HUDEP-2 (cell line): ENCODE measurements around the gene MUC20.
"Not testable (repeated sequence)": the region's sequence is repeated elsewhere in the genome, so short reads cannot be mapped to it uniquely, and the experiment has no call there.

Experiments
- DNase-seq, 76 experiments: peaks; one replicate each; lab custom pipeline; 2025; ENCODE audit not compliant: unreplicated experiment in 76 of 76; lab: John Stamatoyannopoulos, UW

The MUC20 gene

DNA sequence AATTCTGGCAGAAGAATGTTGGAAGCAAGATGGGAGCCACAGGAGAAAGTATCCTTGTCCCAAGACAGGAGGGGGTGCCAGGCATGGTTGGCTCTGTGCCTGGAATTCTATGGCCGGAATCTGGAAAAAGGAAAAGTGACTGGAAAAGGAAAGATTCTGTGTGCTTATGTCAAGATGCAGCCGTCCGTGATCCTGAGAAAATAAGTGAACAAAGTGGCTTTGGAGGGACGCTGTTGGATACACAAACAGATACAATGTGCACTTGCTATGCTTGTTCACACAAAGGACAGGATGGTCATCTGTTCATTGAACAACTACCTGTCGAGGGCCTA lies 28.5 kb upstream of the MUC20 start:
- DNase-seq, result no peak

DNA sequence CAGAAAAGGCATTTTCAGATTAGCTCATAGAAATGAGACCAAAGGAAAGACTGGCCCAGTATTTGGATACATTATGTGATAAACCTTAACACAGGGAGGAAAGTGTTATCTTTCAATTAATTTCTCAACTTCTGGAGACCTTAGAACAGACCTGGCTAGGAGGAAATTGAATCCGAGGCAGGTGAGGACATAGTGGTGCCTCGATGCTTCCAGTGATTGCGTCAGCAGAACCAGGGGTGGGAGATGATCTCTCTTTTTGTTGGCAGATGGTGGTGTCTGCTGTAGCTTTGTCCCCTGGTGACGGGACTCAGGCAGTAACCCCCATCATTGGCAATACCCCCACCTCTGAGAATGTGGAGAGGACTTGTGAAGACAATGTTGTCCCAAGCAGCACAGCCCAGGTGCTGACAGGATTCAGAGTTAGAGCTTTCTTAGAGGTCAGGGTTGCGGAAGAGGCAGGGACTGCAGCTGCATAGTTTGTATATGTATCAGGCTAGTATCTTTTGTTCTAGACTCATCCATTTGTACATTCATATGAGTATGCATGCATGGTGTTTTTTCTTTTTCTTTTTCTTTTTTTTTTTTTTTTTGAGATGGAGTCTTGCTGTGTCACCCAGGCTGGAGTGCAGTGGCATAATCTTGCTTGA lies 27.9 kb upstream of the MUC20 start:
- no peak for DNase-seq

DNA sequence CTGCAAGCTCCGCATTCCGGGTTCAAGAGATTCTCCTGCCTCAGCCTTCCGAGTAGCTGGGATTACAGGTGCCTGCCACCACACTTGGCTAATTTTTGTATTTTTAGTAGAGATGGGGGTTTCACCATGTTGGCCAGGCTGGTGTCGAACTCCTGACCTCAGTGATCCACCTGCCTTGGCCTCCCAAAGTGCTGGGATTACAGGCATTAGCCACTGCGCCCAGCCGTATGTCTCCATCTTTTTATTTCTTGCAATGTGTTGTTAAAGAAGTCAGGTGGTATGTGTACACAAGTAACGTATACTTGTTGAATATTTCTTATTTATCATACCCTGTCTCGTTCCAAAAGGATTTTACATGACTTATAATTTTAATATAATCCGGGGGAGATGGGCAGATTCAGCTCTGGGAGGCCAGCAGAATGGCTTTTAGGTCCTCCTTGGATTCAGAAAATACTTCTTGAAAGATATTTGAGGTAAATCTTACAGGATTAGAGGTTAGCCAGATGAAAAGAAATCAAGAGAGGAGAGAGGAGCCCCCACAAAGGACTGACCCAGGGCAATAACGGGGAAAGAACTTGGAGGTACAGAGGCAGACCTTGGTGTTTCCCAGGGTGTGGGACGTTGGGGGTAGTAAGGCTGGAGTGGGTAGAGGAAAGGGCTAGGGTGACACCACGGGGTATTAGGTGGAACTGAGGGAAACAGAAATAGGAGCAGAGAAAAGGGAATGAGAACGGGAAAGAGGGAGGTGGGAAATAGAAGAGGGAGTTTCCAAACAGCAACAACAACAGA lies 27.2 kb upstream of the MUC20 start:
- no peak for DNase-seq

DNA sequence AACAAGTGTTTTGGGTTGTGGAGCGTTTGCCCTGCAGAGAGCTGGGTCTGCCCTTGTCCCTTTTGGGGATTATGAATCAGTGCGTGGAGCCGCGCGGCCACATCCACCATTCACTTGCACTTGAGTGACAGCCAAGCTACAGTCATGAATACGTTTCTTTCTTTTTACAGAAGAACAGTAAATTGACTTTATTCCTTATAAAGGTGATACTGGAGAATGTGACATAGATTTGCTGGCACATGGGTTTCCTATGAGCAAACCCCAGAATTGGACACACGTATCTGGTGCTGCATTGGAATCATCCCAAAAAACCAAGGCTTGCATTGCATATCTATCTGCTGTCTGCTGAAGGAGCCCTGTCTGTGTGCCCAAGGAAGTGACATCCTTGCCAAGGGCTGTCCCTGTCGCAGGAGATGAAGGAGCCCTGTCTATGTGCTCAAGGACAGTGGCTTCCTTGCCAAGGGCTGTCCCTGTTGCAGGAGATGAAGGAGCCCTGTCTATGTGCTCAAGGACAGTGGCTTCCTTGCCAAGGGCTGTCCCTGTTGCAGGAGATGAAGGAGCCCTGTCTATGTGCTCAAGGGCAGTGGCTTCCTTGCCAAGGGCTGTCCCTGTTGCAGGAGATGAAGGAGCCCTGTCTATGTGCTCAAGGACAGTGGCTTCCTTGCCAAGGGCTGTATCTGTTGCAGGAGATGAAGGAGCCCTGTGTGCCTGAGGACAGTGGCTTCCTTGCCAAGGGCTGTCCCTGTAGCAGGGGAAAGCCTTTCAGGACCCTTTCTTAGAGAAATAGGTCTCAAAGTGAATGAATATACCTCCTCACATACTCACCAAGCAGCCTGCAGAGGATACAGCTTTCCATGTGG lies 26.3 kb upstream of the MUC20 start:
- not testable (repeated sequence) for DNase-seq

DNA sequence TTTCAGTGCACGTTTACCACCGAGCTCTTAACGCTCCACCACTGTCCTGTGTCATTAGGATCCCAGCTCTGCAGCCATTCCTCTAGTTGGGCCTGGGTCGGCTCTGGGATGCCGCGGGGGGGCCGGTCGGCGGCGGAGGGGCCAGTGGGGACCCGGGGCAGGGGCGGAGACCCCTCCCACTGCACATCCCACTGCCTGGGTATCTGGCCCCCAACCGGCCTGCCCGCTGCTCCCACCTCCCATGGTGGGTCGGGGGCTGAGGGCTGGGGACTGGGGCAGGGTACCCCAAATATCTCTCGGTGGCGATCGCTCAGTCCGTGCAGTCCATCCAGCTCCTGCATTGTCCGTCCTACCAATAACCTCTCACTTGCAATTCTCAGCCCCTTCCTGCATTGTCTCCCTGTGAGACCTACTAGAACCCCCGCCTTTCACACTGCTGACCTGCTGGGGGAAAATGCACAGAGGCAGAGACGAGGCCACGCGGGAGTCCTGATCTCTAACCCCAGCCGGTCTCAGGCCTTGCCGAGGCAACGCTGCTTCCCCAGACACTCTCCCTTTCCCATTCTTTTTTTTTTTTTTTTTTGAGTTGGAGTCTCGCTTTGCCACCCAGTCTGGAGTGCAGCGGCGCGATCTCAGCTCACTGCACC lies 24.0 kb upstream of the MUC20 start:
- no peak for DNase-seq

DNA sequence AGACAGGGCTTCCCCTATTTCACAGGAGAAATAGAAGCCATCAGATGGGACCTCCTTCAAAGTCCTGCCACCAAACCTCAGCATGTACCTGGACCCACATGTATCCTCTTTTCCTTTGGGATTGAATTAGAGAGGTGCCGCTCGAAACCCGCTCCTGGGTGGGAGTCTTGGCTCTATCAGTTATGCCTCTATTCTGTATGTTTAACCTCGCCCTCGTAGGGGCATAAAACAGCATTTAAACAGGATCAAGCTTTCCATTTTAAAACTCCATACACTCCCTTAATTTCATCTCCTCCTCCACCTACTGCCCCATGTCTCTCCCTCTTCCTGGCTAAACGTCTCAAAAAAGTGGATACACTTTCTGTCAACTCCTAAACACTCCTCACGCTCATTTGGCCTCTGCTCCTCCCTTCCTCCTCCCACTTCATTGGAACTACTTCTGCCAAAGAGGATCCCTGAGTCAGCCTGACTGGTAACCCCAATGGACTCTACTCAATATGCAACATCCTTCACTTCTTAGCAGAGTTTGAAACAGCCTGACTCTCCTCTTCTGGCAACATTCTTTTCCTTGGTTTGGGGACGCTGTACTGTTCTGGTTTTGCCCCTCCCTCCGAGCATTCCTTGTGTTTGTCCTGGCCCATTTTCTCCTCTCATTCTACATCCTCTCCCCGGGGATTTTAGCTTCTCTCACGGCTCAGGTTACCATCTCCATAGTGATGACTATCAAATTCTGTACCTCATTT lies 23.0 kb upstream of the MUC20 start:
- DNase-seq, result no peak

DNA sequence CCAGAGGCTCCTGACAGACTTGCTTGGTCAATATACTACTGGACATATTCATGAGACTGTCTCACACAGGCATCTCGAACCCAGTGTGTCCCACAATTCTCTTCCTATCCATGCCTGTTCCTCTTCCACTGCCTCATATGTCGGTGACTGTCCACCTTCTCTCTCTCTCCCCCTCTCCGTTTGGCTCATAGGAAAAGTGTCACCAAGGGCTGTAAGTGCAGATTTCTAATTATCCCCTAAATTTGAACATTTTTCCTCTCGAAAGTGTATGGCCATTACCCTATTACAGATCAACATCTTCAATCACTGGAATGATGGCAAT lies 22.5 kb upstream of the MUC20 start:
- no peak for DNase-seq

DNA sequence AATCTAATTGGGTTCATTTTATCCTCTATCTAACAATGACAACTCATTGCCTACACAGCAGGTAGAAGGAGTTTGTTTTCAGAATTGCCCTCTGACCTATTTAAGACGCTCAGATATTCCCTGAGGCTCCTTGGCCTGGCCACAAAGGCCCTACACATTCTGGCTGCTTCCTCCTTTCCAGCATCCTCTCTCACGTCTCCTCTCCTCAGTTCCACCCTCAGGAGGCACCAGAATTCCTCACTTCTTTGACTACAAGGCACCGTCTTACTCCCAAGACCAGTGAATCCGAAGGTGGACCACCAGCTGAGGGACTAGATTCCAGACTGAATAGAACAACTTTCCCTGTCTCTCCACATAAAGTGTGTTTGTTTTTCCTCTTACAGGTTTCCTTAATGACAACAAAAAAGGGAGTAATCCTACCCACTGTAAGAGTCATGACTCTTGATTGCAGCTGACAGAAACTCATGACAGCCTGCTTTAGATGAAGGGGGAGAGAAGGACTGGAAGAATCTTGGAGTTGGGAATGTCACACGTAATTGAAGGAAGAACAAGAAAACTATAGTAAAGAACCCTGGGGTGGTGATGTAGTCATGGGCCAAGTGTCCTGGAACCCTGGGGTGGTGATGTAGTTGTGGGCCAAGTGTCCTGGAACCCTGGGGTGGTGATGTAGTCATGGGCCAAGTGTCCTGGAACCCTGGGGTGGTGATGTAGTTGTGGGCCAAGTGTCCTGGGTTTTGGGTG lies 22.0 kb upstream of the MUC20 start:
- DNase-seq, result no peak

DNA sequence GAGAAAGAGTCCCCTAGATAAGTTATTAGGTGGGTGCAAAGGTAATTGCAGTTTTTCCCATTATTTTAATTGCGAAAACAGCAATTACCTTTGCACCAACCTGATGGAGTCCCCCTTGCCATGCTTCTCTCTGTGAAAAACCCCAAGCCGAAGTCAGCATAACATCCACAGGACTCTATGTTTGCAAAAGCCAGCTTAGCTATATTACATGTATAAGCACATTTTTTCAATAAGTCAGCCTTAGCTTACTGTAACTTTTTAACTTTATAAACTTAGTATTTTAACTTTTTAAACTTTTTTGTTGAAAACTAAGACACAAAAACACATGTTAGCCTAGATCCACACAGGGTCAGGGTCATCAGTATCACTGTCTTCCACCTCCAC lies 21.4 kb upstream of the MUC20 start:
- no peak for DNase-seq

DNA sequence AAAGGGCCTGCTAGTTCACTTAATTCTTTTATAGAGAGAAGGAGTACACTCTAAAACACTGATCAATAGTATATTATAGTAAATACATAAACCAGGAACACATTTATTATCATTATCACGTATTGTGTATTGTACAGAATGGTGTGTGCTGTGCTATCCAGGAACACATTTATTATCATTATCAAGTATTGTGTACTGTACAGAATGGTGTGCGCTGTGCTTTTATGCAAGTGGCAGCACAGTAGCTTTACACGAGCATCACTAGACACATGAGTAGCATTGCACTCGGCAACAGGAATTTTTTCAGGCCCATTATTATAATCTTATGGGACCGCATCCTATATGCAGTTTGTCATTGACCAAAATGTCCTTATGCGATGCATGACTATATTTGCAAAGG lies 20.9 kb upstream of the MUC20 start:
- DNase-seq, result no peak

DNA sequence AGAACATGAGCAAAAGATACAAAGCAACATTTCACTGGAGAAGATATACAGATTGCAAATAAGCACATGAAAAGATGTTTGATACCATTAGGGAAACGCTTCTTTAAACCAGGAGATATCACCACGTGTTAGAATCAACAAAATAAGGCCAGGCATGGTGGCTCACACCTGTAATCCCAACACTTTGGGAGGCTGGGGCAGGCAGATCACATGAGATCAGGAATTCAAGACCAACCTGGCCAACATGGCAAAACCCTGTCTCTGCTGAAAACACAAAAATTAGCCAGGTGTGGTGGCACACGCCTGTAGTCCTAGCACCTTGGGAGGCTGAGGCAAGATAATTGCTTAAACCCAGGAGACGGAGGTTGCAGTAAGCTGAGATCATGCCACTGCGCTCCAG lies 20.5 kb upstream of the MUC20 start:
- DNase-seq, result no peak

DNA sequence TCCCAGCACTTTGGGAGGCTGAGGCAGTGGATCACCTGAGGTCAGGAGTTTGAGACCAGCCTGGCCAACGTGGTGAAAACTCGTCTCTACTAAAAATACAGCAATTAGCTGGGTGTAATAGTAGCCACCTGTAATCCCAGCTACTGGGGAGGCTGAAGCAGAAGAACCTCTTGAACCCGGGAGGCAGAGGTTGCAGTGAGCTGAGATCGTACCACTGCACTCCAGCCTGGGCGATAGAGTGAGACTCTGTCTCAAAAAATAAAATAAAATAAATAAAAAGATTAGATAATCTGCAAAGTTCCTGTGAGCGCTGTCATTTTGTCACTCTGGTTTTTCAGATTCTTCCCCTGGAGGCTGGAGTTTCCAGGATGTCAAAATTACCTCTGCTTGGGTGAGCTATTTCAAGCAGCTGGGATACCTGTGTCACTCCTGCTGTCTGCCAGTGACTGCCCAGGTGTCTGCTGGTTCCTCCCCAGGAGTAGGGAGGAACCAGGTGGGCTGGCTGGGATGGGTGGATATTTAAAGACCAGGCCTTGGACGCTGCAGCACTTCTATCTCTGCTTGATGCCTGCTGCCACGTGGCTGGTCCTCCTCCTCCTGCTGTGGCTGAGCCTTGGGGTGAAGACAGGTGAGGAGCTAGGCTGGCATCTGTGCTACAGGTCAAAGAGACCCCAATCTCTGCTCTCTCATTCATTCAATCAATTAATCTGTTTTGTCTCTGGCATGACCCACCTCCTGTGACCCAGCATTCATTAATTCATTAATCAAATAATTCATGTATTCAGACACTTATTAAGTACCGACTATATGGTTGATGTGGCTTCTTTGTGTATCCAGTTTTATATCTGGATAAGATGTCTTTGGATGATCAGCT lies 19.5 kb upstream of the MUC20 start:
- no peak for DNase-seq

DNA sequence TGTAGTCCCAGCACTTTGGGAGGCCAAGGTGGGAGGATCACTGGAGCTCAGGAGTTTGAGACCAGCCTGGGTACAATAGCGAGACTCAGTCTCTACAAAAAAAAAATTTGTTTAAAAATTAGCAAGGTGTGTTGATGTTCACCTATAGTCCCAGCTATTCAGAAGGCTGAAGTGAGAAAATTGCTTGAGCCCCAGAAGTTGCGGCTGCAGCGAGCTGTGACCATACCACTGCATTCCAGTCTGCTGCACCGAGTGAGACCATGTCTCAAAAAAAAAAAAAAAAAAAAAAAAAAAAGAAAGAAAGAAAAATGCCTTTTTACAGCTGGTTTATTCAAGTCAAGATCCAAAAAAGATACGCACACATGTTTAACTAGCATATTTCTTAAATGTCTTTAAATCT lies 17.0 kb upstream of the MUC20 start:
- no peak for DNase-seq

DNA sequence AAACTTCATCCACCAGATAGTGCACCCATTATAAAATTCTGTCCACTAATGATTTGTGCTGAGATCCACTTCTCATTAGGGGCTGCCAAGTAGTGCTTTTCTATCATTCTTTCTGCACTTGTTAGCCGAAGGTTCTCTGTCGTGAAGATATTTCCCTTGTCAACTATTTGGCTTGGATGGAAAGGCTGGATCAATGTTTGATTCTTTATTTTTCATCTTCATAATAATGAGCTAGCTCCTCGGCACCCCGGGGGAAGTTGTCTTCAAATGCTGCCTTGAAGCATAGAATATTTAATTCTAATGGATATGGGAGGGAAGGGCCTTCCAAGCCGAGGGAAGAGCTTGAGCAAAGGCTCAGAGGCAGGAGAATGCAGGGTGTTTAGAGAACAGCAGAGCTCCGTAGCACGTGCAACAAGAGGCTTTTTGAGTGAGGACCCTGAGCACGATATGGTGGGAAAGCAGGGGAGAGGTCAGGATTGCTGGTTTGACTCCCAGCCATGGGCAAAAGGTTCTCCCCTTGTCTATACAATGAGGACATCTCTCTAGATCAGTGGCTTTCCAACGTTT lies 16.3 kb upstream of the MUC20 start:
- DNase-seq, result no peak

DNA sequence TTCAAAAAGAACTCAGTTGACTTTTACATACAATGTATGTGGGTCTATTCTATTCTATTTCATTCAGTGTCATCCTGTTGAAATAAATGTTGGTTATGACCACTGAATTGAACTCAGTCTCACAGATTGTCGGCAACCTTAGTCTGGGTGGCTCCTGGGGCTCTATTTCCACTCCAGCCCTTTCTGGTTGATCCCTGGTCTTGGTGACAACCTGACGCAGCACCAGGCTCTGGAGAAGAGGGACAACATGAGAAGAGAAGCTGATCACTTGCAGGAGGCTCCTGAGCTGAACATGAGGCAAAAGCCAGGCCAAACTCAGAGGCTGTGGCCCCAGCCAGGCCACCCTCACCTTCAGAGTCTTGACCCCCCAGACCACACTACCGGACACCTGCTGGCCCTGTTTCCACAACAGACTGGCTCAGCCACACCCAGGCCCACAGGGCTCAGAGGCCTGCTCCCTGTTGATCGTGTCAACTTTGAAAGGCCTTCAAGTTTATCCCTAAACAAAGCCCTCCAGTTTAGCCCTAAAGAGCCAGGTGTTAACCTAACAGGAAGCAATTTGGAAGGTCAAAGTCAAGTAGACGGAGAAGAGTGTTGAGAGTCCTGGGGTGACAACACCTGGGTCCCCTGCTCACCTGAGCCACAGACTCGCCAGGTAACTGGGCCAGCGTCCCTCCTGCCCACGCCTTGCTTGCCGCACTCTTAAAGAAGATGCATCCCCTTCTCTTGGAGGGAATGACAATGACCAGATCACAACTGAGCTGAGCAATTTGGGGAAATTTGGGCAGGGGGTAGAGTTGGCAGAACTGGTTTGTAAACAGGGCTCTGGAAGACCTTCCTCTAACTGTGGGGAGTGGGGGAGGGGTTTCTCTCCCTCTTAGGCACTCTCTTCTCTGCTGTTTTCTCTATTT lies 15.4 kb upstream of the MUC20 start:
- DNase-seq, result no peak

DNA sequence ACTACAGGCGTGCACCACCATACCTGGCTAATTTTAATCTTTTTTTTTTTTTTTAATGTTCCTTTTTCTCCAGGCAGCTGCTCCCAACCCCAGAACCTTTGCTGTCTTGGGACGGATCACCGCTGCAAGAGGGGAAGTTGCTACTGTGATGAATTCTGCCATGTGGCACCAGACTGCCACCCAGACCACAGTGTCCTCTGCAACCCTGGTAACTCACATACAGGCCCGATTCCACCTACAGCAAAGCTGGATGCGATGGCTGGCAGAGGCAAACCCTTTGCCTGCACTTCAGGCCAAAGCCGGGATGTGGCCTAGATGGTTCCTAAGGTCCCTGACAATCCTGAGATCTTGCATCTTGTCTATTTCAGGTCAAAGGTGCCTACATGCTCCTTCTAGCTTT lies 12.7 kb upstream of the MUC20 start:
- DNase-seq, result no peak

DNA sequence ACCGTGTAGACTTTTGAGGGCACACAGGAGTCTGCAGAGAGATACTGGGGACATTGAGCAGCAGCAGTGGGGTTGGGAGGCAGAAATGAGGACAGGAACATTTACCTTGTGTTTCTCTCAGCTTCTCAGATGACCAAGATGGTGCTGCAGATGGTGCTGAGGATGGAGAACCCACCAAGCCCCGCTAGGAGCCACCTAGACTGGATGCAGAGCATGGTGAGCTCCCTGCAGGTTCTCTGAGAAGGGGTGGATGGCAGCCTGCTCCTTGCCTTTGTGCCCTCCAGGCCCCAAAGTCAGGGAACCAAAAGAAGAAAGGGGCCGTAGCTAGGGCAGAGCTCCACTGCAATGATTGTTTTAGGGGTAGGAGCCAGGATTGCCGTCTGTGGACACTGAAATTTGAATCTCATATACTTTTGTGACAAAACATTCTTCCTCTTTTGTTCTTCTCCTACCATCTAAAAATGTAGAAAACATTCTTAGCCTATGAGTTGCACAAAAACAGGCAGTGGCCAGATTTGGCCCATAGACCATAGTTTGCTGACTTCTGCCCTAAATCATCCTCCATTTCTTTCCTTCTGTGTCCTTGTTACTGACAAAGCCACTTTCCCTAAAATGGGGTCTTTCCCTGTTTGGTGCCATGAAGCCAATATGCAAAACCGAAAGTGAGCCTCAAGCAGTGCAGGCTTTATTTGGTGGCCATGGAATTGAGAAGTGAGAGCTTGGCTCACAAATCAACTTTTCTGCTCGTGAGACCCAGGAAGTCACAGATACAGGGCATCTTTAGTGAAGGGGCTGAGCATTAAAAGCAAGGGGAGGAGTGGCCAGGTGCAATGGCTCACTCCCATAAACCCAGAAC lies 11.9 kb upstream of the MUC20 start:
- no peak for DNase-seq
